HCT116 (cell line): ENCODE data around the gene FHDC1. TPM values are rescaled to one million over a fixed set of nuclear protein-coding genes. Genes with fewer than 3 reads are reported as not detected.

ENCODE experiments used
- ATAC-seq: fragments of 200-7000 bp; cut with Tn5 transposase; 2 replicates; pipeline ENCODE4 v1.9.1; 2020; ENCODE audit warnings: mild to moderate bottlenecking, moderate library complexity
- BruUV-seq: library from RNA; stranded (reverse); fragments of 400-500 nt; replicated peaks from 2 replicates; lab custom pipeline; 2021; lab: Mats Ljungman, UMichigan
- CTCF ChIA-PET: fragments of 300-600 bp; sonication (Branson Sonifier 250); formaldehyde crosslinking; loops from one replicate; lab custom pipeline; 2021; ENCODE audit warnings: antibody characterized with exemption; lab: Charles Lee
- POLR2A ChIA-PET: fragments of 300-600, 350-600 bp; sonication (Branson Sonifier 250); formaldehyde crosslinking; loops from one replicate; lab custom pipeline; 2021; ENCODE audit warnings: antibody characterized with exemption; lab: Charles Lee
- RAD21 ChIA-PET, 2 experiments: fragments of 300-600 bp; sonication (Branson Sonifier 250); formaldehyde crosslinking; loops; one replicate each; lab custom pipeline; 2023; ENCODE audit warnings: low total read pairs in 2 of 2; ENCODE audit not compliant: uncharacterized antibody in 2 of 2, unreplicated experiment in 2 of 2, low non-redundant PET in 1 of 2; lab: Charles Lee
- DNase-seq: peaks from one replicate; pipeline ENCODE4 v3.0.0-alpha.2; 2010; ENCODE audit warnings: low read depth, low spot score
- H2AFZ ChIP-seq: fragments of 200-600 bp; shearing (Covaris generic), sonication (generic); 2 replicates; pipeline ENCODE4 v1.6.1; 2017; ENCODE audit warnings: low read depth, mixed run types, mixed read lengths, antibody characterized with exemption, low read length; ENCODE audit not compliant: poor library complexity, severe bottlenecking
- H3K27ac ChIP-seq: 2 replicates; pipeline ENCODE4 v1.5.1; 2012; ENCODE audit warnings: low read depth, low read length
- H3K27me3 ChIP-seq: fragments of 200-600 bp; sonication (generic); 2 replicates; pipeline ENCODE4 v1.6.1; 2016; ENCODE audit warnings: mixed run types, low read length, mixed read lengths; ENCODE audit not compliant: insufficient read depth
- H3K36me3 ChIP-seq, 2 experiments: fragments of 200-500 bp in 1 of 2; fragments of 200-600 bp in 1 of 2; sonication (Bioruptor generic) in 1 of 2; sonication (generic) in 1 of 2; 2 replicates each; pipeline versions ENCODE4 v1.5.1 to v1.6.1; 2014 to 2016; ENCODE audit warnings: low read length in 2 of 2, inconsistent platforms in 1 of 2, mixed read lengths in 1 of 2, mixed run types in 1 of 2; ENCODE audit not compliant: insufficient read depth in 2 of 2, control insufficient read depth in 1 of 2
- H3K4me1 ChIP-seq, 2 experiments: fragments of 200-600 bp in 1 of 2; sonication (generic) in 1 of 2; 2 replicates each; pipeline versions ENCODE4 v1.5.1 to v1.6.1; 2012 to 2017; ENCODE audit warnings: low read length in 2 of 2, inconsistent platforms in 1 of 2, mild to moderate bottlenecking in 1 of 2, mixed read lengths in 1 of 2, mixed run types in 1 of 2, moderate library complexity in 1 of 2; ENCODE audit not compliant: insufficient read depth in 2 of 2, control insufficient read depth in 1 of 2
- H3K4me2 ChIP-seq: fragments of 200-600 bp; sonication (generic); 2 replicates; pipeline ENCODE4 v1.6.1; 2017; ENCODE audit warnings: mixed run types, low read length, mixed read lengths
- H3K4me3 ChIP-seq, 2 experiments: fragments of 200-600 bp in 1 of 2; sonication (generic) in 1 of 2; replicated peaks in 1 of 2; 2 replicates each; pipeline ENCODE4 v1.5.1; 2011 to 2016; ENCODE audit warnings: low read length in 2 of 2, control low read depth in 1 of 2, low read depth in 1 of 2, mild to moderate bottlenecking in 1 of 2, mixed read lengths in 1 of 2, mixed run types in 1 of 2
- H3K79me2 ChIP-seq: fragments of 200-600 bp; sonication (generic); 2 replicates; pipeline ENCODE4 v1.6.1; 2017; ENCODE audit warnings: mild to moderate bottlenecking, mixed run types, low read length, moderate library complexity, mixed read lengths; ENCODE audit not compliant: insufficient read depth
- H3K9ac ChIP-seq: fragments of 200-600 bp; sonication (generic); 2 replicates; pipeline ENCODE4 v1.6.1; 2016; ENCODE audit warnings: low read length, mixed read lengths
- H3K9me2 ChIP-seq: fragments of 200-600 bp; sonication (generic), shearing (Covaris generic); 2 replicates; pipeline ENCODE4 v1.6.1; 2017; ENCODE audit warnings: mixed run types, mild to moderate bottlenecking, moderate library complexity; ENCODE audit not compliant: insufficient read depth
- H3K9me3 ChIP-seq, 2 experiments: fragments of 200-500 bp in 1 of 2; fragments of 200-600 bp in 1 of 2; sonication (Bioruptor generic) in 1 of 2; sonication (generic) in 1 of 2; 2 replicates each; pipeline ENCODE4 v1.6.1; 2014 to 2017; ENCODE audit warnings: low read length in 2 of 2, mixed read lengths in 2 of 2, inconsistent platforms in 1 of 2, low read depth in 1 of 2, mild to moderate bottlenecking in 1 of 2, mixed run types in 1 of 2, moderate library complexity in 1 of 2; ENCODE audit not compliant: control insufficient read depth in 1 of 2, insufficient read depth in 1 of 2
- H4K20me1 ChIP-seq: fragments of 200-600 bp; sonication (generic), shearing (Covaris generic); 2 replicates; pipeline ENCODE4 v1.6.1; 2017; ENCODE audit warnings: mixed run types, mild to moderate bottlenecking, moderate library complexity; ENCODE audit not compliant: insufficient read depth
- CEBPB ChIP-seq: IDR thresholded peaks from 2 replicates; pipeline ENCODE4 v1.6.1; 2012; ENCODE audit warnings: low read depth
- ELF1 ChIP-seq: IDR thresholded peaks from 2 replicates; pipeline ENCODE4 v1.6.1; 2012; ENCODE audit warnings: low read depth, borderline replicate concordance
- FOSL1 ChIP-seq: IDR thresholded peaks from 2 replicates; pipeline ENCODE4 v1.6.1; 2012; ENCODE audit warnings: low read depth
- JUND ChIP-seq: IDR thresholded peaks from 2 replicates; pipeline ENCODE4 v1.6.1; 2012
- SIN3A ChIP-seq: IDR thresholded peaks from 2 replicates; pipeline ENCODE4 v1.6.1; 2012; ENCODE audit warnings: low read depth
- SRF ChIP-seq: IDR thresholded peaks from 2 replicates; pipeline ENCODE4 v1.6.1; 2012; ENCODE audit warnings: low read depth
- TCF7L2 ChIP-seq: IDR thresholded peaks from 2 replicates; pipeline ENCODE4 v1.7.0; 2011; ENCODE audit warnings: borderline replicate concordance, inconsistent platforms; ENCODE audit not compliant: insufficient read depth, insufficient read length; ENCODE audit errors: extremely low read depth
- ZNF274 ChIP-seq: fragments of 200-500 bp; sonication (Bioruptor generic); IDR thresholded peaks from 2 replicates; pipeline ENCODE4 v1.6.1; 2014; ENCODE audit warnings: mild to moderate bottlenecking, low read depth, low read length, inconsistent platforms
- intact Hi-C: fragments of 100-400 bp; cut with micrococcal nuclease; formaldehyde crosslinking; loops from 2 replicates; pipeline ENCODE4 v1.10.0; 2022
- total RNA-seq: library from RNA; stranded (reverse); gene quantifications from one replicate; pipeline ENCODE4 v1.2.1, GENCODE V29; 2021; ENCODE audit not compliant: unreplicated experiment
- TF ChIP-seq, protein P1 (sequence below), 3 experiments: fragments of 200-600 bp in 1 of 3; sonication (generic) in 1 of 3; IDR thresholded peaks in 2 of 3; conservative IDR thresholded peaks in 1 of 3; 2 replicates each; pipeline ENCODE4 v1.5.1; 2012 to 2017; ENCODE audit warnings: low read depth in 2 of 3, low read length in 2 of 3, antibody characterized with exemption in 1 of 3, borderline replicate concordance in 1 of 3, control low read depth in 1 of 3, mild to moderate bottlenecking in 1 of 3, mixed read lengths in 1 of 3, mixed run types in 1 of 3, moderate library complexity in 1 of 3; ENCODE audit not compliant: insufficient read depth in 1 of 3
- TF ChIP-seq, protein P2 (sequence below): IDR thresholded peaks from 2 replicates; pipeline ENCODE4 v1.6.1; 2011; ENCODE audit warnings: mild to moderate bottlenecking, low read length, moderate library complexity; ENCODE audit not compliant: insufficient replicate concordance; ENCODE audit errors: extremely low read depth

FHDC1 gene
- total RNA-seq, 1 experiment from 2014 or later = 1.8 TPM

DNA sequence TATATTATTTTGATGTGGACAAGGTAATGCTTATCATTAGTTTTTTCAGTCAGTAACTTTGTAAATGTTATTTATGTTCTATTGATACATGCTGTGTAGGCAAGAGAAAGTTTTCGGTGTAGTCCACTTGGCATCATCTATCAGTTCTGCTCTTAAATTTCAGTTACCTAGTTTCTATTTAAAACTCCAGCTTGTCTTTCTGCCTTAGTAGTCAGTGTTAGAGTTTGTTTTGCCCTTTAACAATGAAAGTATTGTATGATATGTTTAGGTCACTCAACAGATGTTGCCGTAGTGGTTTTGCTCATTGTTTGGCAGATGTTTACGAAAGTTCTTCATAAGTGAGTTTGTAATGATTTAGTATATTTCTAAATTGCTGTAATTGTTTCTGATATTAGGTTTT is 34.9 kb upstream of the FHDC1 start:
- BruUV-seq = no TSS peak
- no peaks in the 10 kb centered on the region for H3K9me3 ChIP-seq
- ATAC-seq (no peak), DNase-seq (no peak)
- no peaks in the 10 kb centered on the region for H4K20me1 ChIP-seq
- H3K27me3 ChIP-seq = no peaks in the 10 kb centered on the region
- H3K4me3 ChIP-seq = no peak overlapping the region
- ChIA-PET CTCF (no interaction called here), POLR2A (no interaction called here), RAD21 (no interaction called here)
- H3K27ac ChIP-seq = no peak overlapping the region
- H2AFZ ChIP-seq = no peak overlapping the region
- no peaks in the 10 kb centered on the region for H3K36me3 ChIP-seq
- H3K4me2 ChIP-seq = no peak overlapping the region
- H3K4me1 ChIP-seq = no peaks in the 10 kb centered on the region
- TF ChIP-seq FOSL1 (no peak), CEBPB (no peak), ELF1 (no peak), TCF7L2 (no peak), ZNF274 (no peak), SIN3A (no peak), SRF (no peak), JUND (no peak)
- TF ChIP-seq, protein P1, sequence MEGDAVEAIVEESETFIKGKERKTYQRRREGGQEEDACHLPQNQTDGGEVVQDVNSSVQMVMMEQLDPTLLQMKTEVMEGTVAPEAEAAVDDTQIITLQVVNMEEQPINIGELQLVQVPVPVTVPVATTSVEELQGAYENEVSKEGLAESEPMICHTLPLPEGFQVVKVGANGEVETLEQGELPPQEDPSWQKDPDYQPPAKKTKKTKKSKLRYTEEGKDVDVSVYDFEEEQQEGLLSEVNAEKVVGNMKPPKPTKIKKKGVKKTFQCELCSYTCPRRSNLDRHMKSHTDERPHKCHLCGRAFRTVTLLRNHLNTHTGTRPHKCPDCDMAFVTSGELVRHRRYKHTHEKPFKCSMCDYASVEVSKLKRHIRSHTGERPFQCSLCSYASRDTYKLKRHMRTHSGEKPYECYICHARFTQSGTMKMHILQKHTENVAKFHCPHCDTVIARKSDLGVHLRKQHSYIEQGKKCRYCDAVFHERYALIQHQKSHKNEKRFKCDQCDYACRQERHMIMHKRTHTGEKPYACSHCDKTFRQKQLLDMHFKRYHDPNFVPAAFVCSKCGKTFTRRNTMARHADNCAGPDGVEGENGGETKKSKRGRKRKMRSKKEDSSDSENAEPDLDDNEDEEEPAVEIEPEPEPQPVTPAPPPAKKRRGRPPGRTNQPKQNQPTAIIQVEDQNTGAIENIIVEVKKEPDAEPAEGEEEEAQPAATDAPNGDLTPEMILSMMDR (IDR thresholded peaks at IDR 0.05 in 2 of 3, conservative IDR thresholded peaks at IDR 0.05 in 1 of 3; ENCODE audit: borderline replicate concordance in 1 of 3, insufficient read depth in 1 of 3, low read depth in 2 of 3, low read length in 2 of 3) = no peak
- TF ChIP-seq, protein P2, sequence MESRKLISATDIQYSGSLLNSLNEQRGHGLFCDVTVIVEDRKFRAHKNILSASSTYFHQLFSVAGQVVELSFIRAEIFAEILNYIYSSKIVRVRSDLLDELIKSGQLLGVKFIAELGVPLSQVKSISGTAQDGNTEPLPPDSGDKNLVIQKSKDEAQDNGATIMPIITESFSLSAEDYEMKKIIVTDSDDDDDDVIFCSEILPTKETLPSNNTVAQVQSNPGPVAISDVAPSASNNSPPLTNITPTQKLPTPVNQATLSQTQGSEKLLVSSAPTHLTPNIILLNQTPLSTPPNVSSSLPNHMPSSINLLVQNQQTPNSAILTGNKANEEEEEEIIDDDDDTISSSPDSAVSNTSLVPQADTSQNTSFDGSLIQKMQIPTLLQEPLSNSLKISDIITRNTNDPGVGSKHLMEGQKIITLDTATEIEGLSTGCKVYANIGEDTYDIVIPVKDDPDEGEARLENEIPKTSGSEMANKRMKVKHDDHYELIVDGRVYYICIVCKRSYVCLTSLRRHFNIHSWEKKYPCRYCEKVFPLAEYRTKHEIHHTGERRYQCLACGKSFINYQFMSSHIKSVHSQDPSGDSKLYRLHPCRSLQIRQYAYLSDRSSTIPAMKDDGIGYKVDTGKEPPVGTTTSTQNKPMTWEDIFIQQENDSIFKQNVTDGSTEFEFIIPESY = no peak
- no peaks in the 10 kb centered on the region for H3K9me2 ChIP-seq
- intact Hi-C loops = no loop called here
- no peak overlapping the region for H3K9ac ChIP-seq
- no peaks in the 10 kb centered on the region for H3K79me2 ChIP-seq
